Kidney (tissue), 14 donors: Measurements from ENCODE around the gene CHRNE. TPM values are rescaled to one million over a fixed set of nuclear protein-coding genes. Genes with fewer than 3 reads are reported as not detected.

ENCODE experiments used
- DNase-seq, 5 donors: peaks; one replicate each; pipeline ENCODE4 v3.0.0-alpha.2; 2013 to 2020
- FAIRE-seq: peaks from 2 replicates; lab custom pipeline; 2012; peaks lifted over from hg19 to GRCh38; lab: Jason Lieb, UNC
- H3K27ac ChIP-seq, 2 donors: one replicate each; pipeline ENCODE4 v1.7.0; 2013; ENCODE audit warnings: low read depth in 2 of 2, low read length in 2 of 2, inconsistent platforms in 1 of 2
- H3K27me3 ChIP-seq: one replicate; pipeline ENCODE4 v1.7.1; 2013; ENCODE audit warnings: low read length, inconsistent platforms; ENCODE audit not compliant: control insufficient read depth, insufficient read depth
- H3K36me3 ChIP-seq, 3 donors: one replicate each; pipeline versions ENCODE4 v1.7.0 to v1.7.1; 2013; ENCODE audit warnings: low read length in 3 of 3, control low read depth in 1 of 3, inconsistent platforms in 1 of 3; ENCODE audit not compliant: insufficient read depth in 3 of 3, control insufficient read depth in 2 of 3
- H3K4me1 ChIP-seq, 3 donors: one replicate each; pipeline versions ENCODE4 v1.7.0 to v1.7.1; 2013; ENCODE audit warnings: low read length in 3 of 3, inconsistent platforms in 1 of 3, low read depth in 1 of 3; ENCODE audit not compliant: control insufficient read depth in 2 of 3, insufficient read depth in 2 of 3
- H3K4me3 ChIP-seq, 3 donors: one replicate each; pipeline versions ENCODE4 v1.7.0 to v1.8.1; 2013; ENCODE audit warnings: low read length in 3 of 3, control low read depth in 1 of 3, inconsistent platforms in 1 of 3
- H3K9ac ChIP-seq, 3 donors: one replicate each; pipeline versions ENCODE4 v1.7.0 to v1.7.1; 2013; ENCODE audit warnings: low read length in 3 of 3, control low read depth in 1 of 3, inconsistent platforms in 1 of 3
- H3K9me3 ChIP-seq, 3 donors: one replicate each; pipeline versions ENCODE4 v1.7.0 to v1.7.1; 2013; ENCODE audit warnings: low read length in 3 of 3, control low read depth in 1 of 3, inconsistent platforms in 1 of 3; ENCODE audit not compliant: control insufficient read depth in 2 of 3, insufficient read depth in 1 of 3
- CTCF ChIP-seq: IDR thresholded peaks from 3 replicates; pipeline ENCODE4 v1.5.1; 2012; ENCODE audit warnings: mild to moderate bottlenecking, moderate library complexity, borderline replicate concordance; ENCODE audit not compliant: insufficient read depth; ENCODE audit errors: extremely low read depth
- intact Hi-C: fragments of 100-400 bp; cut with DNase I; formaldehyde crosslinking; loops from one replicate; pipeline ENCODE4 v1.11.1; 2022
- polyA plus RNA-seq: library from polyadenylated mRNA; stranded (reverse); fragments of 350-450 nt; fragmentation: Illumina TruSeq; extraction: RNeasy Lipid Tissue Mini Kit (QIAGEN cat#74804); gene quantifications from one replicate; pipeline ENCODE4 v1.2.3, GENCODE V29; 2014; ENCODE audit warnings: low read depth, low replicate concordance; ENCODE audit not compliant: insufficient read depth
- total RNA-seq: library from RNA; stranded (reverse); fragmentation: NEBNext Ultra II Directional; extraction: Animal tissue kit (Norgen Biotek cat#: 25700); gene quantifications from one replicate; pipeline ENCODE4 v1.2.1, GENCODE V29; 2021
- donor health status: control.
- donor health status: control.
- donor health status: control.
- donor health status: control.
- donor health status: control.
- donor health status: DM: yes; HTN: yes; CAD: no.
- donor health status: Normal renal cell carcinoma (clear cell type).

The CHRNE gene
- total and polyA plus RNA-seq, 2 donors from 2014 or later = 0.82 to 1.3 TPM

GRCh38 chr17:4950075-4950745, 47.3 kb upstream of the CHRNE start:
- peaks cover 0 to 24% (median 14%) of the 10 kb centered on the region in 3 donors for H3K4me1 ChIP-seq
- FAIRE-seq = no peak
- peak in 3 of 5 donors; percentile 78 to 92 (median 79) for DNase-seq

GRCh38 chr17:4949321-4950074, 46.6 kb upstream of the CHRNE start:
- no peaks in the 10 kb centered on the region for H3K27me3 ChIP-seq
- TF ChIP-seq CTCF = no peak
- FAIRE-seq = no peak
- peak overlapping the region; percentile 30 to 79 (median 51) for H3K9ac ChIP-seq
- no peaks in the 10 kb centered on the region for H3K9me3 ChIP-seq
- intact Hi-C loops = no loop called here
- peak overlapping the region; percentile 68 to 95 (median 85) for H3K4me3 ChIP-seq
- peak; percentile 58 to 91 (median 78) for DNase-seq
- peaks cover 6 to 12% (median 7%) of the 10 kb centered on the region in 3 donors for H3K36me3 ChIP-seq
- peaks cover 0 to 29% (median 14%) of the 10 kb centered on the region in 3 donors for H3K4me1 ChIP-seq
- H3K27ac ChIP-seq = peak overlapping the region; percentile 97 to 98

More at GRCh38 chr17:4950075-4950745, 47.3 kb upstream of the CHRNE start:
- H3K9me3 ChIP-seq = no peaks in the 10 kb centered on the region
- peaks cover 3 to 8% (median 5%) of the 10 kb centered on the region in 3 donors for H3K36me3 ChIP-seq
- H3K4me3 ChIP-seq = peak overlapping the region; percentile 12 to 64 (median 62)
- H3K9ac ChIP-seq = peak overlapping the region in 2 of 3 donors; percentile 77 to 80
- peak overlapping the region; percentile 91 to 97 for H3K27ac ChIP-seq
- H3K27me3 ChIP-seq = no peaks in the 10 kb centered on the region
- TF ChIP-seq CTCF = no peak
- intact Hi-C loops = no loop called here

GRCh38 chr17:4948931-4949320, 46.0 kb upstream of the CHRNE start:
- peak overlapping the region; percentile 97 to 98 for H3K27ac ChIP-seq
- H3K9me3 ChIP-seq = no peaks in the 10 kb centered on the region
- H3K36me3 ChIP-seq = peaks cover 6 to 17% (median 9%) of the 10 kb centered on the region in 3 donors
- intact Hi-C loops = no loop called here
- peak; percentile 89 to 97 (median 94) for DNase-seq
- no peak for FAIRE-seq
- H3K4me1 ChIP-seq = peaks cover 0 to 29% (median 14%) of the 10 kb centered on the region in 3 donors
- H3K27me3 ChIP-seq = no peaks in the 10 kb centered on the region
- H3K4me3 ChIP-seq = peak overlapping the region; percentile 68 to 95 (median 85)
- peak overlapping the region; percentile 51 to 79 (median 66) for H3K9ac ChIP-seq
- TF ChIP-seq CTCF = no peak
